Measurements from ENCODE around the gene TNNT1.

Gene TNNT1

GRCh38 chr19:55087542-55087901, 61.5 kb downstream of the TNNT1 start:
- DNase-seq, result no peak

- DNase-seq, result peak; percentile 85
Observed at GRCh38 chr19:55086730-55087541, 62.1 kb downstream of the TNNT1 start.

GRCh38 chr19:55085923-55086715, 62.9 kb downstream of the TNNT1 start:
- DNase-seq, result no peak

GRCh38 chr19:55084416-55084815, 64.6 kb downstream of the TNNT1 start:
- DNase-seq, result no peak

- DNase-seq, result no peak
Observed at GRCh38 chr19:55083004-55083850, 65.8 kb downstream of the TNNT1 start.
